GM04503 (cell line): ENCODE data around the gene BRS3.
A peak's percentile ranks its signal among the peaks of the same experiment; 100 is the strongest.

Experiments
- DNase-seq: peaks from one replicate; pipeline ENCODE4 v3.0.0-alpha.2; 2012; ENCODE audit warnings: low read depth

The BRS3 gene

DNA sequence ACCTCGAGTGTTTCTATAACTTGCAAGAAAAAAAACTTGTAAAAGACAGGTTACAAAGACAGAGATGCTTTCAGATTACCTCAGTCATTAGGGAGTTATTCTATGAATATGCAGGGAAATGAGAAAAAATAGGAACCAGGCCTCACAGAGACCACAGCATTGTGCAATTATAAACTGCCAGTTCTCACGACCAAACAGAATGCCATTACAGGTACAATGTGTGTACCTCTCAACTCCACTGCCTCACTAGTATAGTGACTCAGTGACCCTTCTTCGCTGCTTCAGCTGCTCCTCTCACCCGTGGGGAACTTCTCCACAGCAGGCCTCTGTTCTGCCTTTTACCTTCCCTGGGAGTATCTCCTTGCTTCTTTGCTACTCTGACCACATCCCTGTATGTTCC is 7.3 kb downstream of the BRS3 start:
- no peak for DNase-seq

DNA sequence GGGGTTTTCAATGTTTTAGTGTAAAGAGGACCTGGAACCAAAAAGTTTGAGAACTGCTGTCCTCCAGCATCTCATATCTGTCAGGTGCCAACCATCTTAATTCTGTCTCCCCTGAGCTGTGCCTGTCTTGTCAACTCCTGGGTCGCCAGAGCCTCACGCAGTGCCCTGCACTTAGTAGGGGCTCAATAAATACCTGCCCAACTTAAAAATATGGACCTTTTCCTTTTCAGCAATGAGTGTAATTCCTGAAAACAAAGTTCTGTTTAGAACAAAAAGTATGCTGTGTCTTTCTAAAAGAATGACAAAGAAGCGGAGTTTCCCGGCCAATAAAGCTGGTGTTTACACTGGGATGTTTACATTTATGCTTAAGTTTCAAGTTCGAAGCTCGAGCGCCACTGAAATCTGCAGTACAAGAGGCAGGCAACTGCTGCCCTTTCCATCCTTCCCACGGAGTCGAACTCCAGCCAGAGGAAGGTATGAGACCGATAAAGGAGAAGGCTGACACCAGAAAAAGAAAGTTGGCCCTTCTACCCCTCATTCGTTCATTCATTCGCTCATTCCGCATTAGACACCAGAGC is 8.5 kb downstream of the BRS3 start:
- DNase-seq = no peak

GRCh38 chrX:136496764-136497555 is 9.2 kb downstream of the BRS3 start:
- DNase-seq = peak; percentile 43

GRCh38 chrX:136497556-136498052 is 9.9 kb downstream of the BRS3 start, which contains the start of gene HTATSF1:
TSS of gene HTATSF1 (plus strand) at chrX:136497592. CDS start at chrX:136497685, 93 bp downstream.
- DNase-seq = peak; percentile 1

GRCh38 chrX:136519069-136519468 is 31.3 kb downstream of the BRS3 start:
- DNase-seq = no peak

DNA sequence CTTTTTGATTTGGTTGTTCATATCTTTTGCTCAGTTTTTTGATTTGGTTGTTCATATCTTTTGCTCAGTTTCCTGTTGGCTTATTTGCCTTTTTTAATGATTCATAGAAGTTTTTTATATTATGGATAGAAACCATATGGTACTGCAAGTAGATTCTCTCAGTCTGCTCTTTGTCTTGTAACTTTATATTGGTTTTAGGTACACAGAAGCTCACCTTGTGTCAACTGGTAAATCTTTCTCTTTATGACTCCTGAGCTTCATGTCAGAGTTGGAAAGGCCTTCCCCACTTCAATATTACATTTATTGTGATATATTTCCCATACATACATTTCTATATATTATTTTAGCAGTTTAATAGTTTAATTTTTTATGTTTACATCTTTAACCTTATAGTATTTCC is 36.0 kb downstream of the BRS3 start:
- DNase-seq = no peak

DNA sequence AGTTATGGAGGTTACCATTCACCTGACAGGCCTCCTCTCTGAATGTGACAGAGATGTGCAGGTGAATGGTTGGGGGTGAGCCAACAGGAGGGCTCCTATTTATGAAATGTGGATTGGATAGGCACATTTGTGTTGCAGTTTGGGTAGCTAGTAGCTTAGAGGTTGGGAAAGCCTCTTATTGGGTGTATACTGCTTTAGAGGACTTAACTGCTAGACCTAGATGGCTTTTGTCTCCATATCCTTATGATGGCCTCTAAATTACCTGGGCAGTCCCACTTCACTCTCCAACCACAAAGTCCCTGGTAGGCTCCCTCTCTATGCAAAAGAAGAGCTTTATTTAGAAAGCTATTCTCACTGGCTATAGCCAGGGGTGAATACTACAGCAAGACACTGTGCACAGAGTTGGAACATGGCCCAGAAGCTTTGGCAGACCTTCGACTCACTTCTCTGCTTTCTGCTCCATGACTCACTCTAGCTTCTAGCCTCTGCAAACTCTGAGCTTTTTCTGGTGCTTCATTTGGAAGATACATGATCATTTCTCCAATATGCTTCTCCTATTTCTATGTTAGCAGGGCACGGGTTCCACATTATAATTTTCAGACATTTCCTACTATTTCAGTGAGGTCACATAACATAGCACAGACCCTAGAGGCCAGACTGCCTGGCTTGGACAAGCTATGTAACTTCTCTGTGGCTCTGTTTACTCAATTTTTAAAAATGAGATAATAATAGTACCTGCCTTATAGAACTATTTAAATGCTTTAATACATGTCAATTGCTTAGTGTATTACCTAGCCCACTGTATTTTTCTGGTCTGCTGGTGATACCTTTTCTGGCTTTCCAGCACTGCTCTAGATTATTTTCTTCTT is 38.2 kb downstream of the BRS3 start:
- DNase-seq = peak; percentile 55

- DNase-seq = no peak
Measured at GRCh38 chrX:136528645-136529315, 41.0 kb downstream of the BRS3 start.

GRCh38 chrX:136529795-136530194 is 42.0 kb downstream of the BRS3 start:
- no peak for DNase-seq

GRCh38 chrX:136531951-136532350 is 44.2 kb downstream of the BRS3 start, which contains the start of gene VGLL1:
TSS of gene VGLL1 (plus strand) at chrX:136532215. CDS start at chrX:136536021, 3,806 bp downstream.
- DNase-seq = no peak

- no peak for DNase-seq
Measured at GRCh38 chrX:136534131-136534530, 46.4 kb downstream of the BRS3 start.

DNA sequence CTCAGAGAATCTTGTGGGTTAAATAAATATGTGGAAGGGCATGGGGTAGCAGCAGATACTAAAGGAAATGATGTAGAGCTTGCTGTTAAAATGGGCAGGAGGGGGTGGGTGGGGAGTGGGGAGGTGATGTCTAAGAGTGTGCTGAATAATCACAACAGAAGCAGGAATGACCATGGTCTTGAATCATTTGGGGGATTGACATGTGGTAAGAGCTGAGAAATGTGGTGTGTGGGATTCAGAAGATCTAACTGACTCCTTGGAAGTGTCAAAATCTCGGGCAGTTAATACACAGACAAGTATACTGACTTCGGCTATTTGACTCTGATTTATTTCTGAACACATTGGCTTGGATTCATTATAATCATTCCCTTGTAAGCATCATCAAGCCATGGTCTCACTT is 51.1 kb downstream of the BRS3 start:
- no peak for DNase-seq

- no peak for DNase-seq
Measured at GRCh38 chrX:136540226-136540625, 52.5 kb downstream of the BRS3 start.

- no peak for DNase-seq
Measured at GRCh38 chrX:136541294-136541693, 53.5 kb downstream of the BRS3 start.

DNA sequence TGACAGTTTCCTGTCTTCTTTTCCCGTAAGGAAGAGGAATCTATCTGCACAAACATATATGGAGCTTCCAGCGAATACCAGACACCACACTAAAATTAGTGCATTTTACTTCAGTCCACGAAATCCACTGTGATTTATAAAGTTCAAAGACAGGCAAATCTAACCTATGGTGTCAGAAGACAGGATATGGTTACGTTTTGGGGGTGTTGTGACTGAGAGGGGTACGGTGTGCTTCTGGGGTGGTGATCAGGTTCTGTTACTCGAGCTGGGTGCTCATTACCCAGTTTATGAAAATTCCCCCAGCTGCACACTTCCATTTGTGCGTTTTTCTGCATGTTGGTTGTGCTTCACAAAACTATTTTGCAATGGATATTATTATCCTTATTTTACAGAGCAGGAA is 54.5 kb downstream of the BRS3 start:
- DNase-seq = no peak
